GM12891 (cell line): ENCODE results near the gene LATS1.

Source experiments
- POLR2A ChIP-seq: IDR thresholded peaks from 2 replicates; pipeline ENCODE4 v1.6.1; 2011; ENCODE audit warnings: low read depth, low read length, control low read depth
- POLR2AphosphoS5 ChIP-seq: IDR thresholded peaks from 2 replicates; pipeline ENCODE4 v1.6.1; 2011; ENCODE audit warnings: low read depth, low read length, control low read depth
- TAF1 ChIP-seq: IDR thresholded peaks from 2 replicates; pipeline ENCODE4 v1.6.1; 2011; ENCODE audit warnings: low read depth, low read length, control low read depth

DNA sequence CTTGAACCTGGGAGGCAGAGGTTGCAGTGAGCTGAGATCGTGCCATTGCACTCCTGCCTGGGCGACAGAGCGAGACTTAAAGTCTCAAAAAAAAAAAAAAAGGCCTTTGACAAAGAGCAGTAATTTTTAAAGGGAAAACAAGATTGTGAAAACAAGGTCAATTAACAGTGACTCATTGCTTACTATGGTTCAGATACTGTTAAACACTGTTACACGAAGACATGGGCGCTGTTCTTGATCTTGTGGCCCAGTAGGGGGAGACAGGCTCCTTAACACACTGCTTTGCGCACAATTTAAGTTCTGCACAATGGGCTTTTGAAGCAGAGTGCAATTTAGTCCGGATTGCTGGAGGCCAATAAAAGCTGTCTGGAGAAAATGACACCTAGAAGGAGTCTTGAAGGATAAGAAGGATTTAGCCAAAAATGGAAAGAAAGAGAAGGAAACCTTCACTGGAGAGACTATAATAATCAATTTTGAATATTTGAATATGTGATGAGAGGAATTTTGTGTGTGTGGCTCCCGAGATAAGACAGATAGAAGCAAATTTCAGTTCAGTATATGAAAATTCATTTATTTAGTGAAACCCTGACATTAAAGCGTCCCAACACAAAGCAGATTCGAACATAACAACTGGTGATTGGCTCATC, 6.0 kb upstream of the LATS1 start:
- no peak for TF ChIP-seq POLR2A
- TF ChIP-seq TAF1: no peak
- TF ChIP-seq POLR2AphosphoS5: no peak
